H1 (cell line): ENCODE measurements around the gene ZNF830. TPM values are rescaled to one million over a fixed set of nuclear protein-coding genes. Genes with fewer than 3 reads are reported as not detected.
A peak's percentile ranks its signal among the peaks of the same experiment; 100 is the strongest.

Experiments used
- CTCF ChIA-PET: fragments of 300-600 bp; sonication (Branson Sonifier 250); formaldehyde crosslinking; loops from one replicate; lab custom pipeline; 2021; ENCODE audit not compliant: partially characterized antibody; lab: Charles Lee
- POLR2A ChIA-PET: fragments of 300-600 bp; sonication (Branson Sonifier 250); formaldehyde crosslinking; loops from one replicate; lab custom pipeline; 2021; ENCODE audit warnings: inconsistent platforms; ENCODE audit not compliant: partially characterized antibody; lab: Charles Lee
- DNase-seq, 2 experiments: peaks; one replicate each; pipeline versions ENCODE4 v3.0.0 to v3.0.0-alpha.2; 2010 to 2022; ENCODE audit warnings: low spot score in 2 of 2, low read depth in 1 of 2, mixed read lengths in 1 of 2
- FAIRE-seq: peaks from 2 replicates; lab custom pipeline; 2011; peaks lifted over from hg19 to GRCh38; lab: Jason Lieb, UNC
- H2AFZ ChIP-seq: 2 replicates; pipeline ENCODE4 v1.8.1; 2012; ENCODE audit warnings: low read length, inconsistent platforms
- H2AK5ac ChIP-seq: 2 replicates; pipeline ENCODE4 v1.6.1; 2013; ENCODE audit warnings: low read depth, low read length
- H2BK120ac ChIP-seq: replicated peaks from 2 replicates; pipeline ENCODE3; 2013; ENCODE audit warnings: low read depth, low read length, inconsistent platforms
- H2BK12ac ChIP-seq: 2 replicates; pipeline ENCODE4 v1.6.1; 2013; ENCODE audit warnings: low read depth, low read length
- H2BK15ac ChIP-seq: 2 replicates; pipeline ENCODE4 v1.6.1; 2013; ENCODE audit warnings: low read length
- H2BK20ac ChIP-seq: 2 replicates; pipeline ENCODE4 v1.6.1; 2013; ENCODE audit warnings: low read length
- H2BK5ac ChIP-seq: 2 replicates; pipeline ENCODE4 v1.6.1; 2013; ENCODE audit warnings: low read depth, low read length
- H3K14ac ChIP-seq: 2 replicates; pipeline ENCODE4 v1.6.1; 2013; ENCODE audit warnings: inconsistent platforms; ENCODE audit not compliant: insufficient read length
- H3K18ac ChIP-seq: 2 replicates; pipeline ENCODE4 v1.6.1; 2013; ENCODE audit warnings: low read length; ENCODE audit errors: extremely low read depth
- H3K23ac ChIP-seq: 2 replicates; pipeline ENCODE4 v1.6.1; 2013; ENCODE audit warnings: inconsistent platforms; ENCODE audit not compliant: insufficient read length
- H3K23me2 ChIP-seq: 2 replicates; pipeline ENCODE4 v1.6.1; 2013; ENCODE audit warnings: low read depth, low read length
- H3K27ac ChIP-seq: 2 replicates; pipeline ENCODE4 v1.6.1; 2011; ENCODE audit warnings: low read depth, low read length, inconsistent platforms
- H3K27me3 ChIP-seq, 4 experiments: replicated peaks in 1 of 4; 1 replicate in 1 of 4; 2 replicates in 3 of 4; pipeline versions ENCODE4 v1.6.1 to v1.8.1; 2011 to 2013; ENCODE audit warnings: low read length in 3 of 4, mild to moderate bottlenecking in 3 of 4, inconsistent platforms in 2 of 4, mixed read lengths in 2 of 4, moderate library complexity in 1 of 4; ENCODE audit not compliant: control insufficient read depth in 3 of 4, insufficient read depth in 3 of 4; ENCODE audit errors: extremely low read depth in 1 of 4
- H3K36me3 ChIP-seq, 4 experiments: 2 replicates each; pipeline versions ENCODE4 v1.6.1 to v1.8.1; 2011 to 2013; ENCODE audit warnings: mild to moderate bottlenecking in 4 of 4, low read length in 3 of 4, moderate library complexity in 2 of 4, control low read depth in 1 of 4, inconsistent platforms in 1 of 4; ENCODE audit not compliant: insufficient read depth in 4 of 4, control insufficient read depth in 2 of 4
- H3K4ac ChIP-seq: replicated peaks from 2 replicates; pipeline ENCODE3; 2013; ENCODE audit warnings: low read length, low read depth, mixed read lengths, inconsistent platforms; ENCODE audit not compliant: insufficient read length
- H3K4me1 ChIP-seq, 4 experiments: replicated peaks in 1 of 4; 1 replicate in 1 of 4; 2 replicates in 3 of 4; pipeline versions ENCODE4 v1.6.1 to v1.8.1; 2011 to 2013; ENCODE audit warnings: low read length in 3 of 4, inconsistent platforms in 2 of 4, mixed read lengths in 1 of 4; ENCODE audit not compliant: insufficient read depth in 4 of 4, control insufficient read depth in 3 of 4
- H3K4me2 ChIP-seq, 2 experiments: 2 replicates each; pipeline versions ENCODE4 v1.6.1 to v1.8.1; 2011 to 2013; ENCODE audit warnings: low read depth in 2 of 2, low read length in 2 of 2, control low read depth in 1 of 2, inconsistent platforms in 1 of 2, mild to moderate bottlenecking in 1 of 2; ENCODE audit not compliant: insufficient read depth in 1 of 2
- H3K4me3 ChIP-seq, 4 experiments: fragments of 200-600, 300-600 bp in 1 of 4; sonication (generic), shearing (Covaris generic), sonication (Bioruptor Twin) in 1 of 4; 2 replicates each; pipeline versions ENCODE4 v1.5.1 to v1.8.1; 2011 to 2016; ENCODE audit warnings: low read length in 4 of 4, low read depth in 3 of 4, control low read depth in 2 of 4, inconsistent platforms in 2 of 4, mild to moderate bottlenecking in 2 of 4, mixed read lengths in 1 of 4, moderate library complexity in 1 of 4; ENCODE audit not compliant: insufficient read depth in 2 of 4; ENCODE audit errors: extremely low read depth in 1 of 4
- H3K56ac ChIP-seq: replicated peaks from 2 replicates; pipeline ENCODE3; 2013; ENCODE audit warnings: low read depth, mild to moderate bottlenecking, mixed read lengths, low read length, inconsistent platforms; ENCODE audit not compliant: insufficient read length
- H3K79me1 ChIP-seq: 2 replicates; pipeline ENCODE4 v1.6.1; 2013; ENCODE audit warnings: low read depth, low read length, control low read depth
- H3K79me2 ChIP-seq, 2 experiments: 2 replicates each; pipeline versions ENCODE4 v1.6.1 to v1.8.1; 2012 to 2013; ENCODE audit warnings: low read length in 2 of 2, mild to moderate bottlenecking in 2 of 2, inconsistent platforms in 1 of 2; ENCODE audit not compliant: insufficient read depth in 2 of 2, control insufficient read depth in 1 of 2
- H3K9ac ChIP-seq, 4 experiments: replicated peaks in 1 of 4; 1 replicate in 1 of 4; 2 replicates in 3 of 4; pipeline versions ENCODE4 v1.6.1 to v1.8.1; 2011 to 2013; ENCODE audit warnings: low read depth in 3 of 4, low read length in 3 of 4, control low read depth in 2 of 4, mild to moderate bottlenecking in 2 of 4, moderate library complexity in 2 of 4, inconsistent platforms in 1 of 4; ENCODE audit errors: extremely low read depth in 1 of 4
- H3K9me3 ChIP-seq, 2 experiments: 2 replicates each; pipeline versions ENCODE4 v1.6.1 to v1.8.1; 2012 to 2013; ENCODE audit warnings: mild to moderate bottlenecking in 2 of 2, moderate library complexity in 2 of 2, control low read depth in 1 of 2, inconsistent platforms in 1 of 2, low read depth in 1 of 2, low read length in 1 of 2, mixed read lengths in 1 of 2; ENCODE audit not compliant: insufficient read depth in 2 of 2
- H4K20me1 ChIP-seq, 2 experiments: replicated peaks in 1 of 2; 2 replicates each; pipeline versions ENCODE3 to v1.8.1; 2011 to 2013; ENCODE audit warnings: inconsistent platforms in 2 of 2, low read length in 2 of 2, mild to moderate bottlenecking in 1 of 2; ENCODE audit not compliant: insufficient read depth in 2 of 2, control insufficient read depth in 1 of 2
- H4K5ac ChIP-seq: 2 replicates; pipeline ENCODE4 v1.6.1; 2013; ENCODE audit warnings: low read length, low read depth, mixed read lengths, inconsistent platforms; ENCODE audit not compliant: insufficient read length
- H4K8ac ChIP-seq: 2 replicates; pipeline ENCODE4 v1.8.0; 2013; ENCODE audit warnings: mild to moderate bottlenecking, moderate library complexity, low read length, inconsistent platforms; ENCODE audit not compliant: insufficient read depth; ENCODE audit errors: extremely low read depth
- H4K91ac ChIP-seq: replicated peaks from 2 replicates; pipeline ENCODE3; 2013; ENCODE audit warnings: low read length, mixed read lengths, inconsistent platforms; ENCODE audit not compliant: insufficient read length
- CTCF ChIP-seq, 3 experiments: IDR thresholded peaks; 1 replicate in 2 of 3; 2 replicates in 1 of 3; pipeline versions ENCODE4 v1.5.1 to v1.6.1; 2011; ENCODE audit warnings: low read length in 3 of 3, mild to moderate bottlenecking in 3 of 3, inconsistent platforms in 2 of 3, low read depth in 1 of 3, moderate library complexity in 1 of 3; ENCODE audit not compliant: insufficient read depth in 1 of 3; ENCODE audit errors: control extremely low read depth in 1 of 3
- KDM4A ChIP-seq: IDR thresholded peaks from one replicate; pipeline ENCODE4 v1.7.1; 2012; ENCODE audit warnings: low read depth, mild to moderate bottlenecking, moderate library complexity, low read length, inconsistent platforms; ENCODE audit not compliant: severe bottlenecking
- POLR2AphosphoS5 ChIP-seq: IDR thresholded peaks from 2 replicates; pipeline ENCODE4 v1.6.1; 2011; ENCODE audit warnings: low read depth, low read length
- RBBP5 ChIP-seq: IDR thresholded peaks from 2 replicates; pipeline ENCODE4 v1.7.1; 2012; ENCODE audit warnings: low read depth, mild to moderate bottlenecking, inconsistent platforms, low read length, moderate library complexity, borderline replicate concordance
- WGBS, 2 experiments: shearing (Covaris generic) in 1 of 2; methylation state at CpG; one replicate each; pipeline versions ENCODE4 v1.1.6 to v1.1.7; 2013 to 2015; ENCODE audit warnings: low lambda C conversion rate in 2 of 2, mixed read lengths in 2 of 2, inconsistent platforms in 1 of 2, low coverage in 1 of 2, missing lambda C conversion rate in 1 of 2; ENCODE audit not compliant: insufficient replicate concordance in 2 of 2, insufficient coverage in 1 of 2, insufficient read length in 1 of 2; ENCODE audit errors: extremely low coverage in 1 of 2, missing lambda C conversion rate in 1 of 2; 5-methylcytosine and 5-hydroxymethylcytosine counted together
- polyA plus RNA-seq, 7 experiments: library from polyadenylated mRNA; depleted of rRNA in 3 of 7; stranded (reverse) in 5 of 7; unstranded in 2 of 7; fragments of >200 nt in 5 of 7; fragments of 200-250 nt in 2 of 7; gene quantifications; 1 replicate in 5 of 7; 2 replicates in 1 of 7; 4 replicates in 1 of 7; pipeline versions ENCODE4 v1.2.1 to v1.2.3, GENCODE V29; 2011 to 2013; ENCODE audit warnings: missing spikeins in 2 of 7, mixed read lengths in 2 of 7
- total RNA-seq: library from RNA; stranded (reverse); fragmentation: NEBNext Ultra II Directional; extraction: Animal tissue kit (Norgen Biotek cat#: 25700); gene quantifications from 2 replicates; pipeline ENCODE4 v1.2.1, GENCODE V29; 2021
- TF ChIP-seq, protein P1 (sequence below): IDR thresholded peaks from 2 replicates; pipeline ENCODE4 v1.6.1; 2012; ENCODE audit warnings: inconsistent platforms
- TF ChIP-seq, protein P2 (sequence below): IDR thresholded peaks from 2 replicates; pipeline ENCODE4 v1.6.1; 2012; ENCODE audit warnings: inconsistent platforms

Gene ZNF830
- total and polyA plus RNA-seq, 2 of the 8 experiments (the other 6 are each of a cell fraction or from before 2014, with no cell fraction given), result 4.2 to 19.9 TPM

DNA sequence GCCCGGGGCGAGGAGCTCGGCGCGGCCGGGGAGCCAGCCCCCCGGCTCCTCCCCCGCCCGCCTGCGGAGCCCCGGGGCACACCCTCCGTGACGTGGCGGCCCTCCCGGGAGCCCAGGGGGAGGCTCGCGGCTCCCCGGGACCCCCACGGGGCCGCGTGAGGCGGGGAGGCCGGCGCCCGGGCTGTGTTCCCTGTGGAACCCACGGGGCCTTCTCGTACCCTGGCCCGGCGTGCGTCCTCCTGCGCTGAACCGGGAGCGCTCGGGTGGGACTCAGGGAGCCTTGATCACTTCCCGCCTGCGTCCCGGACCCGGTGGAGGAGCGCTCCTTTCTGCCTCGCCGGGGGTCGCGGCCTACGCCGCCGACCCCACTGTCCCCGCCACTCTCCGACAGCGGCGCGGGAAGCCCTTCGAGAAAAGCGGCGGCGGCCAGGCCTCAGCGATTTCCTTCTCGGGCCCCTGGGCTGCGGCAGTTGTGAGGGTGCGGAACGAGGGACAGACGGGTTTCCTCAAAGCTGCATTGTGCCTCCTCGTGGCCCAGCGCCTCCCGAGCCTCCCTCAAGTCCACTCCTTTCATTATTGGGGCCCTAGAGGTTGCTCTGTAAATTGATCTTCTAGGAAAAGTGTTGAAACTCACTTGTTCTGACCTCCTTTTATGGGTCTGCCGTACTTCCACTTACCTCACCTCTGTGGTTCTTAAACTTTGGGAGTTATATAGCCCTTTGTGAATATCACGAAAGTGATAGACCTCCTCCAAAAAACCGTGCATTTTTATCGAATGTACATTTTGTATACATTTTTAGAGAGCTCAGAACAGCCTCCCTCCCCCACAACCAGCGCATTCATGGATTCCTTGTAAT is 19.6 kb downstream of the ZNF830 start:
- Histone ChIP-seq H2AK5ac (no peak overlapping the region), H3K4me1 (peaks cover 0 to 6% (median 4%) of the 10 kb centered on the region in 4 experiments; a peak in 4 of 7 replicates), H3K56ac (peak overlapping the region; percentile 56), H3K9ac (peak overlapping the region; percentile 57 to 98 (median 94)), H3K4me3 (peak overlapping the region; percentile 72 to 98 (median 76)), H3K9me3 (no peaks in the 10 kb centered on the region), H2BK12ac (no peak overlapping the region), H3K79me2 (peaks cover 3 to 48% of the 10 kb centered on the region in 2 experiments), H2BK5ac (0 out of 2 replicates have a peak overlapping the region, but pooled peaks have one; percentile 57), H3K27me3 (no peaks in the 10 kb centered on the region), H2BK20ac (no peak overlapping the region), H3K14ac (no peak overlapping the region), H4K91ac (peak overlapping the region; percentile 51), H4K20me1 (peaks cover 1 to 2% of the 10 kb centered on the region in 2 experiments), H4K8ac (peak overlapping the region; percentile 94), H2BK120ac (no peak overlapping the region), H2BK15ac (no peak overlapping the region), H3K4me2 (peak overlapping the region; percentile 67 to 90), H3K23ac (no peak overlapping the region), H3K4ac (no peak overlapping the region), H2AFZ (no peak overlapping the region), H3K27ac (peak overlapping the region; percentile 91), H3K18ac (no peak overlapping the region), H3K79me1 (peaks cover 5% of the 10 kb centered on the region; the same call in 1 of the 2 replicates), H3K36me3 (peaks cover 0 to 25% (median 6%) of the 10 kb centered on the region in 4 experiments; a peak in 6 of 8 replicates), H4K5ac (peak overlapping the region; percentile 90), H3K23me2 (no peaks in the 10 kb centered on the region; the same call in 1 of the 2 replicates)
- FAIRE-seq, result peak; percentile 36
- ChIA-PET CTCF (interaction anchor here (0.6 to 1.6 kb wide), 4 partner anchors 9 to 451 kb away, joined by 3 to 8 read pairs (median 4); partner anchors contain the start of gene RAD51D), POLR2A (interaction anchor here (0.6 to 4.9 kb wide), 25 partner anchors 11 to 376 kb away, joined by 3 to 44 read pairs (median 6); partner anchors contain the start of genes CCT6B, FNDC8, RAD51D and RFFL)
- WGBS, 2 experiments, result 2% methylated on average over 43 of the region's 69 CpGs; no CpG with 5 or more reads in 1 of the 2 experiments
- peak in 1 of 2 experiments; percentile 72 for DNase-seq
- TF ChIP-seq CTCF (IDR thresholded peaks at IDR 0.05; ENCODE audit: control extremely low read depth in 1 of 3, insufficient read depth in 1 of 3, low read depth in 1 of 3, low read length in 3 of 3) (peak; percentile 19 to 26 (median 24); a peak in 3 of 4 replicates), POLR2AphosphoS5 (peak; percentile 58), KDM4A (peak; percentile 51), RBBP5 (peak; percentile 24; the same call in 1 of the 2 replicates)
- TF ChIP-seq, protein P1, sequence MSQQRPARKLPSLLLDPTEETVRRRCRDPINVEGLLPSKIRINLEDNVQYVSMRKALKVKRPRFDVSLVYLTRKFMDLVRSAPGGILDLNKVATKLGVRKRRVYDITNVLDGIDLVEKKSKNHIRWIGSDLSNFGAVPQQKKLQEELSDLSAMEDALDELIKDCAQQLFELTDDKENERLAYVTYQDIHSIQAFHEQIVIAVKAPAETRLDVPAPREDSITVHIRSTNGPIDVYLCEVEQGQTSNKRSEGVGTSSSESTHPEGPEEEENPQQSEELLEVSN, result peak; percentile 37; the same call in 1 of the 2 replicates
- TF ChIP-seq, protein P2, sequence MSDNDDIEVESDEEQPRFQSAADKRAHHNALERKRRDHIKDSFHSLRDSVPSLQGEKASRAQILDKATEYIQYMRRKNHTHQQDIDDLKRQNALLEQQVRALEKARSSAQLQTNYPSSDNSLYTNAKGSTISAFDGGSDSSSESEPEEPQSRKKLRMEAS, result peak; percentile 87
